Neural progenitor cell (in vitro differentiated cells): ENCODE data around the gene HCFC1.

ENCODE experiments used
- CTCF ChIP-seq: fragments of 200-600 bp; sonication (generic); IDR thresholded peaks from 2 replicates; pipeline ENCODE4 v1.5.1; 2017; ENCODE audit warnings: antibody characterized with exemption, mild to moderate bottlenecking
- EZH2 ChIP-seq: fragments of 200-600 bp; sonication (generic); IDR thresholded peaks from 2 replicates; pipeline ENCODE4 v1.6.1; 2017; ENCODE audit warnings: antibody characterized with exemption, mild to moderate bottlenecking, moderate library complexity

GRCh38 chrX:153921511-153922446 is 49.8 kb downstream of the HCFC1 start:
- TF ChIP-seq CTCF (no peak), EZH2 (no peak)
